ENCODE results near the gene VAMP3. TPM values are rescaled to one million over a fixed set of nuclear protein-coding genes. Genes with fewer than 3 reads are reported as not detected.

VAMP3 gene
- total RNA-seq, 1 donor from 2014 or later = 31.8 TPM

GRCh38 chr1:7781501-7781900, 10.4 kb downstream of the VAMP3 start:
- intact Hi-C loops (cut with micrococcal nuclease) = loop anchor here (5.0 to 10.0 kb wide), 4 partner anchors 181 to 1167 kb away; partner anchors contain the start of genes ENO1, ERRFI1, PARK7 and PHF13
- no peak for ATAC-seq (ENCODE audit: low read depth)
- H3K27me3 Mint-ChIP-seq = no peaks in the 10 kb centered on the region
- no peak for TF ChIP-seq CTCF (IDR thresholded peaks at IDR 0.05)
- H3K4me3 Mint-ChIP-seq = peak overlapping the region; percentile 36
- DNase-seq = no peak
- H3K9me3 Mint-ChIP-seq = no peaks in the 10 kb centered on the region
- POLR2A ChIA-PET = no interaction called here
- peaks cover 38% of the 10 kb centered on the region for H3K36me3 Mint-ChIP-seq (ENCODE audit: low read depth)
- no peak overlapping the region for H3K27ac Mint-ChIP-seq
- H3K4me1 Mint-ChIP-seq = peaks cover 23% of the 10 kb centered on the region
- CTCF ChIA-PET = no interaction called here

- Mint-ChIP-seq H3K27me3 (no peaks in the 10 kb centered on the region), H3K4me1 (peaks cover 26% of the 10 kb centered on the region), H3K9me3 (no peaks in the 10 kb centered on the region), H3K27ac (no peak overlapping the region), H3K4me3 (peak overlapping the region; percentile 71), H3K36me3 (ENCODE audit: low read depth) (peaks cover 33% of the 10 kb centered on the region)
- ChIA-PET POLR2A (no interaction called here), CTCF (no interaction called here)
- intact Hi-C loops (cut with micrococcal nuclease) = loop anchor here (5.0 to 10.0 kb wide), 4 partner anchors 180 to 1167 kb away; partner anchors contain the start of genes ENO1, ERRFI1, PARK7 and PHF13
- DNase-seq = no peak
- no peak for TF ChIP-seq CTCF (IDR thresholded peaks at IDR 0.05)
- no peak for ATAC-seq (ENCODE audit: low read depth)
Observed at GRCh38 chr1:7781923-7782495, 10.9 kb downstream of the VAMP3 start.

GRCh38 chr1:7783178-7783711, 12.1 kb downstream of the VAMP3 start:
- POLR2A ChIA-PET = interaction anchor here (0.6 to 1.3 kb wide), 3 partner anchors 12 to 198 kb away, joined by 3 to 13 read pairs (median 3); partner anchors contain the start of gene VAMP3

GRCh38 chr1:7783826-7784491, 12.9 kb downstream of the VAMP3 start, which contains the start of gene PER3:
PER3 (plus strand) TSS chr1:7784291; CDS start chr1:7784878, 587 bp downstream.
- Mint-ChIP-seq H3K27me3 (no peaks in the 10 kb centered on the region), H3K36me3 (ENCODE audit: low read depth) (peaks cover 17% of the 10 kb centered on the region), H3K4me3 (peak within 1 kb of the TSS; percentile 80), H3K27ac (no peak within 1 kb of the TSS), H3K4me1 (peaks cover 26% of the 10 kb centered on the region), H3K9me3 (no peaks in the 10 kb centered on the region)
- ChIA-PET CTCF (no interaction called here), POLR2A (interaction anchor here (0.6 to 1.3 kb wide), 5 partner anchors 13 to 197 kb away, joined by 3 to 13 read pairs (median 3); partner anchors contain the start of gene VAMP3)
- ATAC-seq (ENCODE audit: low read depth) (peak; percentile 92), DNase-seq (peak; percentile 95)
- intact Hi-C loops (cut with micrococcal nuclease) = loop anchor here (1.0 to 10.0 kb wide), 5 partner anchors 13 to 1169 kb away; partner anchors contain the start of genes ENO1, ERRFI1, PARK7 and PHF13
- no peak for TF ChIP-seq CTCF (IDR thresholded peaks at IDR 0.05)

More at GRCh38 chr1:7783178-7783711, 12.1 kb downstream of the VAMP3 start:
- Mint-ChIP-seq H3K27me3 (no peaks in the 10 kb centered on the region), H3K4me1 (peaks cover 26% of the 10 kb centered on the region), H3K9me3 (no peaks in the 10 kb centered on the region), H3K27ac (no peak overlapping the region), H3K4me3 (peak overlapping the region; percentile 80), H3K36me3 (ENCODE audit: low read depth) (peaks cover 21% of the 10 kb centered on the region)
- intact Hi-C loops (cut with micrococcal nuclease) = loop anchor here (1.0 to 10.0 kb wide), 5 partner anchors 12 to 1168 kb away; partner anchors contain the start of genes ENO1, ERRFI1, PARK7 and PHF13
- DNase-seq = no peak
- CTCF ChIA-PET = no interaction called here
- TF ChIP-seq CTCF (IDR thresholded peaks at IDR 0.05) = no peak
- peak; percentile 11 for ATAC-seq (ENCODE audit: low read depth)

Measured in activated B cell treated with CpG ODN at 0.5 μM for 24 hours (primary cell).